Measurements from ENCODE around the gene PODXL.

Gene PODXL

GRCh38 chr7:131556053-131556908 lies at the start of gene PODXL:
Gene PODXL (minus strand): TSS chr7:131556628. CDS start chr7:131556359, 269 bp downstream.
- peak; percentile 70 for DNase-seq

GRCh38 chr7:131605280-131605878 lies 49.0 kb upstream of the PODXL start:
- DNase-seq, result no peak

GRCh38 chr7:131604841-131605279 lies 48.4 kb upstream of the PODXL start:
- DNase-seq, result no peak

GRCh38 chr7:131603932-131604331 lies 47.5 kb upstream of the PODXL start:
- DNase-seq, result no peak

GRCh38 chr7:131602994-131603372 lies 46.6 kb upstream of the PODXL start:
- no peak for DNase-seq

- DNase-seq, result no peak
These were observed 46.0 kb upstream of the PODXL start for GRCh38 chr7:131602304-131602993.

GRCh38 chr7:131600085-131600881 lies 43.9 kb upstream of the PODXL start:
- DNase-seq, result no peak

GRCh38 chr7:131596785-131597184 lies 40.4 kb upstream of the PODXL start:
- DNase-seq, result no peak

- no peak for DNase-seq
These were observed 39.3 kb upstream of the PODXL start for GRCh38 chr7:131595699-131596098.

- DNase-seq, result no peak
These were observed 35.4 kb upstream of the PODXL start for GRCh38 chr7:131591687-131592319.

GRCh38 chr7:131587315-131587923 lies 31.0 kb upstream of the PODXL start:
- DNase-seq, result no peak

GRCh38 chr7:131586759-131587158 lies 30.3 kb upstream of the PODXL start:
- DNase-seq, result no peak

GRCh38 chr7:131586259-131586658 lies 29.8 kb upstream of the PODXL start:
- no peak for DNase-seq

GRCh38 chr7:131583430-131583829 lies 27.0 kb upstream of the PODXL start:
- DNase-seq, result no peak

- no peak for DNase-seq
These were observed 25.0 kb upstream of the PODXL start for GRCh38 chr7:131581241-131582051.

- no peak for DNase-seq
These were observed 22.2 kb upstream of the PODXL start for GRCh38 chr7:131578602-131579001.

- no peak for DNase-seq
These were observed 18.3 kb upstream of the PODXL start for GRCh38 chr7:131574741-131575140.

GRCh38 chr7:131570401-131570800 lies 14.0 kb upstream of the PODXL start:
- DNase-seq, result no peak

GRCh38 chr7:131568970-131569369 lies 12.5 kb upstream of the PODXL start:
- DNase-seq, result no peak

GRCh38 chr7:131568510-131568909 lies 12.1 kb upstream of the PODXL start:
- DNase-seq, result no peak

GRCh38 chr7:131564640-131565039 lies 8.2 kb upstream of the PODXL start:
- DNase-seq, result no peak

Measured in CD4-positive, alpha-beta T cell treated with Interferon gamma for 1 hour (primary cell).